Testis (tissue), 2 donors: ENCODE results near the gene MAP1LC3B.

ENCODE experiments used
- CTCF ChIP-seq, 3 experiments: fragments of 450-650 bp in 2 of 3; fragments of 200-600 bp in 1 of 3; sonication (generic) in 1 of 3; IDR thresholded peaks; one replicate each; pipeline ENCODE4 v1.5.1; 2016 to 2019; ENCODE audit warnings: antibody characterized with exemption in 3 of 3, mild to moderate bottlenecking in 2 of 3, moderate library complexity in 1 of 3
- POLR2A ChIP-seq: fragments of 450-650 bp; IDR thresholded peaks from one replicate; pipeline ENCODE4 v1.6.1; 2017; ENCODE audit warnings: antibody characterized with exemption, mild to moderate bottlenecking, moderate library complexity

- no peak for TF ChIP-seq POLR2A
- TF ChIP-seq CTCF (IDR thresholded peaks at IDR 0.05) = no peak
Measured at GRCh38 chr16:87425941-87426340, 33.8 kb downstream of the MAP1LC3B start.
